ENCODE data around the gene NAXD.

NAXD gene

GRCh38 chr13:110581506-110582185 lies 33.7 kb upstream of the NAXD start:
- in situ Hi-C loops (cut with HindIII; ENCODE audit: low sequenced_read_pairs) = no loop called here
- no peak for DNase-seq (ENCODE audit: low read depth)
- TF ChIP-seq CTCF (IDR thresholded peaks at IDR 0.05; ENCODE audit: low read depth, low read length, missing control alignments) = no peak
- no peak overlapping the region for H3K4me3 ChIP-seq (ENCODE audit: low read depth, low read length)

DNA sequence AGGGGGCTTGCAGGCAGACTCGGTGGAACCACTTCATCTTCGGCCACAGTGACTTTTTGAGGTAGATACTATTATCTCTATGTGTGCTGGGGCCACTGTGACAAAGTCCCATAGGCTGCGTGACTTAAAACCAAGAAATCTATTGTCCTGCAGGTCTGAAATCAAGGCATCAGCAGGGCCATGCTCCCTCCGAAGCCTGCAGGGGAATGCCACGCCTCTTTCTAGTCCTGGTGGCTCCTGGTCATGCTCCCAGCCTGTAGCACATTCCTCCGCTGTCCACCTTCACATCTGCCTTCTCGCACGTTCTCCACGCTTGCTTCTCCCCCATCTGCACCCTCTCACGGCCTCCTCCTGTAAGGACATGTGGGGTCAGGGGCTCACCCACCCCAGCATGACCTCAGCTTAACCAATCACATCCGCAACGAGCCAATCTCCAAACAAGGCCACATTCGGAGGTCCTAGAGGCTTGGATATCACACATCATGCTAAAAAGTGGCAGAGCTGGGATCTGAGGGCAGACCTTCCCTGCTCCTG lies 32.9 kb upstream of the NAXD start:
- in situ Hi-C loops (cut with HindIII; ENCODE audit: low sequenced_read_pairs) = no loop called here
- no peak for TF ChIP-seq CTCF (IDR thresholded peaks at IDR 0.05; ENCODE audit: low read depth, low read length, missing control alignments)
- DNase-seq (ENCODE audit: low read depth) = no peak
- H3K4me3 ChIP-seq (ENCODE audit: low read depth, low read length) = no peak overlapping the region

- in situ Hi-C loops (cut with HindIII; ENCODE audit: low sequenced_read_pairs) = no loop called here
- no peak overlapping the region for H3K4me3 ChIP-seq (ENCODE audit: low read depth, low read length)
- TF ChIP-seq CTCF (IDR thresholded peaks at IDR 0.05; ENCODE audit: low read depth, low read length, missing control alignments) = no peak
- DNase-seq (ENCODE audit: low read depth) = no peak
These were observed 32.0 kb upstream of the NAXD start for GRCh38 chr13:110583178-110583865.

DNA sequence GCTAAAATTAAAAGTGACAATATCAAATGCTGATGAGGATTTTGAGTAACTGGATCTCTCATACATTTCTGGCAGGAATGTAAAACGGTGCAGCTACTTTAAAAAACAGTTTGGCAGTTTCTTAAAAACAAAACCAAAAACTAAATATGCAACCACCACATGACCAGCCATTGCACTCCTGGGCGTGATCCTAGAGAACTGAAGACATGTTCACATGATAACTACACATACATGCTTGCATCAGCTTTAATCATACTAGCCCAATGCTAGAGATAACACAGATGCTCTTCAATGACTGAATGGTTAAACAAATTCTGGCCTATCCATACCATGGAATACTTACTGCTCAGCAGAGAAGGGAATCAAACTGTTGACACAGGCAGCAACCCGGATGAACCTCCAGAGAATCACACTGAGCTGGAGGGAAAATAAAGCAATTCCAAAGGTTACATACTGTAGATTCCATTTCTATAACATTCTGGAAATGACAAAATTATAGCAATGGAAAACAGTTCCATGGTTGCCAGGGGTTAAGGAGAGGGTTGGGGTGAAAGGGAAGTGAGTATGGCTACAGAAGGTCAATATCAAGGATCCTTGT lies 25.5 kb upstream of the NAXD start:
- DNase-seq (ENCODE audit: low read depth) = no peak
- no peak for TF ChIP-seq CTCF (IDR thresholded peaks at IDR 0.05; ENCODE audit: low read depth, low read length, missing control alignments)
- no peak overlapping the region for H3K4me3 ChIP-seq (ENCODE audit: low read depth, low read length)
- in situ Hi-C loops (cut with HindIII; ENCODE audit: low sequenced_read_pairs) = no loop called here

DNA sequence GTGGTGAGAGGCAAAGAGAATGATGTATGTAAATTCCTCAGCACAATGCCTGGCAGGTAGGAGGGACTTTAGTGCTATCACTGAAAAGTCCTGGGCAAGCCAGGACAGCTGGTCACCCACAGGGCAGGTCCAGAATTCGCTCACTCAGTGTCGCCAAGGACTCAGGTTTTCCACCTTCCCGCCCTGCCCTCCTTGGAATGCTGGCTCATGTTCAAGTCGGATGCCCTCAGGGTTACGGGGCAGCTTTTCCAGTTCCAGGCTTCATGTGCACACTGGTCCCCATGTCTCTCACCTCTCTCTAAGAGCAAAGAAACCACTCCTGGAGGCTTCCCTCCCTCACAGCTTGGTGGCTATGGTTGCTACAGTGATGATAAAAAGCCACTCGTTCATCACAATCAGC lies 24.8 kb upstream of the NAXD start:
- in situ Hi-C loops (cut with HindIII; ENCODE audit: low sequenced_read_pairs) = no loop called here
- no peak for DNase-seq (ENCODE audit: low read depth)
- H3K4me3 ChIP-seq (ENCODE audit: low read depth, low read length) = no peak overlapping the region
- no peak for TF ChIP-seq CTCF (IDR thresholded peaks at IDR 0.05; ENCODE audit: low read depth, low read length, missing control alignments)

GRCh38 chr13:110592665-110593064 lies 22.7 kb upstream of the NAXD start:
- no peak for TF ChIP-seq CTCF (IDR thresholded peaks at IDR 0.05; ENCODE audit: low read depth, low read length, missing control alignments)
- in situ Hi-C loops (cut with HindIII; ENCODE audit: low sequenced_read_pairs) = no loop called here
- no peak overlapping the region for H3K4me3 ChIP-seq (ENCODE audit: low read depth, low read length)
- no peak for DNase-seq (ENCODE audit: low read depth)
